Stomach (tissue), 9 donors: ENCODE measurements around the gene PMVK. TPM values are rescaled to one million over a fixed set of nuclear protein-coding genes. Genes with fewer than 3 reads are reported as not detected.

Experiments used
- DNase-seq, 2 donors: peaks; one replicate each; pipeline versions ENCODE4 v3.0.0 to v3.0.0-alpha.2; 2013 to 2019
- H3K27ac ChIP-seq, 5 donors: fragments of 200-600 bp in 4 of 5; sonication (generic) in 4 of 5; one replicate each; pipeline ENCODE4 v1.5.1; 2013 to 2019; ENCODE audit warnings: mild to moderate bottlenecking in 1 of 5, moderate library complexity in 1 of 5
- H3K27me3 ChIP-seq, 3 donors: fragments of 200-600 bp; sonication (generic); one replicate each; pipeline ENCODE4 v1.5.1; 2017 to 2019; ENCODE audit warnings: mixed run types in 1 of 3
- H3K36me3 ChIP-seq, 4 donors: fragments of 200-600 bp; sonication (generic); 1 replicate in 3 of 4; 2 replicates in 1 of 4; pipeline ENCODE4 v1.5.1; 2016 to 2019
- H3K4me1 ChIP-seq, 4 donors: fragments of 200-600 bp; sonication (generic); one replicate each; pipeline ENCODE4 v1.5.1; 2016 to 2019
- H3K4me3 ChIP-seq, 4 donors: fragments of 200-600 bp; sonication (generic) in 3 of 4; one replicate each; pipeline ENCODE4 v1.5.1; 2016 to 2019; ENCODE audit warnings: mild to moderate bottlenecking in 1 of 4
- H3K9me3 ChIP-seq, 4 donors: fragments of 200-600 bp; sonication (generic); one replicate each; pipeline ENCODE4 v1.5.1; 2016 to 2019
- CTCF ChIP-seq, 7 experiments: fragments of 450-650 bp in 4 of 7; fragments of 200-600 bp in 3 of 7; sonication (generic) in 3 of 7; IDR thresholded peaks; one replicate each; pipeline ENCODE4 v1.5.1; 2016 to 2019; ENCODE audit warnings: antibody characterized with exemption in 7 of 7, control low read depth in 2 of 7, mild to moderate bottlenecking in 1 of 7
- EP300 ChIP-seq: sonication (generic); formaldehyde crosslinking; IDR thresholded peaks from one replicate; pipeline ENCODE4 v1.6.1; 2017; ENCODE audit warnings: antibody characterized with exemption
- POLR2A ChIP-seq, 4 donors: fragments of 450-650 bp; IDR thresholded peaks; one replicate each; pipeline ENCODE4 v1.6.1; 2016; ENCODE audit warnings: antibody characterized with exemption in 4 of 4, control low read depth in 2 of 4, mild to moderate bottlenecking in 1 of 4, moderate library complexity in 1 of 4
- POLR2AphosphoS5 ChIP-seq, 3 donors: sonication (generic); formaldehyde crosslinking; IDR thresholded peaks; one replicate each; pipeline ENCODE4 v1.6.1; 2016; ENCODE audit warnings: antibody characterized with exemption in 3 of 3
- WGBS, 5 donors: extraction: QIAGEN DNeasy Blood & Tissue Kit in 3 of 5; methylation state at CpG; one replicate each; pipeline versions ENCODE4 v1.1.5 to v1.1.7; 2013 to 2018; 5-methylcytosine and 5-hydroxymethylcytosine counted together
- intact Hi-C: fragments of 100-400 bp; cut with DNase I; formaldehyde crosslinking; loops from one replicate; pipeline ENCODE4 v1.15.1; 2023; ENCODE audit warnings: low total_unique reads
- polyA plus RNA-seq, 3 donors: library from polyadenylated mRNA; stranded (reverse); fragments of 200-250 nt; gene quantifications; one replicate each; pipeline ENCODE4 v1.2.3, GENCODE V29; 2013
- total RNA-seq, 5 donors: library from RNA; depleted of rRNA; stranded (reverse); fragments of >200 nt; gene quantifications; one replicate each; pipeline versions ENCODE4 v1.1.0 to v1.2.3, GENCODE V29; 2014 to 2016
- donor health status: healthy with polysubstance abuse.
- donor health status: Bipolar disorder and iron deficiency.
- donor health status: healthy.

PMVK gene
- total and polyA plus RNA-seq, 8 donors = 10.1 to 57.1 (median 41.1) TPM

GRCh38 chr1:154959426-154959780, 22.9 kb upstream of the PMVK start:
- no peak for DNase-seq
- 89 to 96% (median 94%) methylated on average over 6 to 7 of the region's 7 CpGs for WGBS, 5 donors
- H3K9me3 ChIP-seq = no peaks in the 10 kb centered on the region
- H3K4me3 ChIP-seq = no peak overlapping the region
- H3K27ac ChIP-seq = peak overlapping the region in 2 of 5 donors; percentile 30 to 37
- no peaks in the 10 kb centered on the region for H3K27me3 ChIP-seq
- intact Hi-C loops = no loop called here
- no peak for TF ChIP-seq CTCF (IDR thresholded peaks at IDR 0.05)
- H3K36me3 ChIP-seq = peaks cover 19 to 38% (median 37%) of the 10 kb centered on the region in 4 donors
- peaks cover 46 to 88% (median 73%) of the 10 kb centered on the region in 4 donors for H3K4me1 ChIP-seq

GRCh38 chr1:154958681-154959425, 22.3 kb upstream of the PMVK start:
- 84 to 94% (median 92%) methylated on average over 8 to 16 of the region's 16 CpGs for WGBS, 5 donors
- intact Hi-C loops = no loop called here
- H3K4me1 ChIP-seq = peaks cover 51 to 88% (median 75%) of the 10 kb centered on the region in 4 donors
- no peak for DNase-seq
- TF ChIP-seq CTCF (IDR thresholded peaks at IDR 0.05) (no peak), POLR2A (IDR thresholded peaks at IDR 0.05) (no peak)
- H3K4me3 ChIP-seq = no peak overlapping the region
- H3K27ac ChIP-seq = peak overlapping the region in 2 of 5 donors; percentile 30 to 37
- no peaks in the 10 kb centered on the region for H3K9me3 ChIP-seq
- H3K36me3 ChIP-seq = peaks cover 16 to 33% (median 32%) of the 10 kb centered on the region in 4 donors
- no peaks in the 10 kb centered on the region for H3K27me3 ChIP-seq

GRCh38 chr1:154958036-154958435, 21.5 kb upstream of the PMVK start:
- no peak for TF ChIP-seq POLR2AphosphoS5 (IDR thresholded peaks at IDR 0.05)
- TF ChIP-seq POLR2A (IDR thresholded peaks at IDR 0.05) = no peak
- no peak for TF ChIP-seq CTCF (IDR thresholded peaks at IDR 0.05)
- TF ChIP-seq EP300 = no peak
- intact Hi-C loops = no loop called here
- WGBS, 5 donors = 70 to 82% (median 80%) methylated on average over 2 of the region's 2 CpGs
- Histone ChIP-seq H3K4me1 (peaks cover 55 to 88% (median 80%) of the 10 kb centered on the region in 4 donors), H3K36me3 (peaks cover 12 to 25% (median 23%) of the 10 kb centered on the region in 4 donors), H3K27ac (peak overlapping the region in 2 of 5 donors; percentile 85), H3K27me3 (no peaks in the 10 kb centered on the region), H3K4me3 (no peak overlapping the region), H3K9me3 (no peaks in the 10 kb centered on the region)
- no peak for DNase-seq

GRCh38 chr1:154957091-154957657, 20.7 kb upstream of the PMVK start:
- DNase-seq = no peak
- WGBS, 5 donors = 34 to 63% (median 39%) methylated on average over 9 of the region's 9 CpGs

More at GRCh38 chr1:154957091-154957657, 20.7 kb upstream of the PMVK start:
- Histone ChIP-seq H3K27ac (peak overlapping the region in 4 of 5 donors; percentile 81 to 85 (median 84)), H3K9me3 (no peaks in the 10 kb centered on the region), H3K36me3 (peaks cover 12 to 21% (median 19%) of the 10 kb centered on the region in 4 donors), H3K27me3 (no peaks in the 10 kb centered on the region), H3K4me3 (peak overlapping the region in 1 of 4 donors; percentile 60), H3K4me1 (peaks cover 56 to 88% (median 80%) of the 10 kb centered on the region in 4 donors)
- TF ChIP-seq POLR2A (IDR thresholded peaks at IDR 0.05) (no peak), CTCF (IDR thresholded peaks at IDR 0.05) (no peak), EP300 (no peak), POLR2AphosphoS5 (IDR thresholded peaks at IDR 0.05) (no peak)
- intact Hi-C loops = no loop called here
